Neural cell (in vitro differentiated cells): Measurements from ENCODE around the gene BMERB1. TPM values are rescaled to one million over a fixed set of nuclear protein-coding genes. Genes with fewer than 3 reads are reported as not detected.
"Not testable (repeated sequence)": the region's sequence is repeated elsewhere in the genome, so short reads cannot be mapped to it uniquely, and the experiment has no call there.

ENCODE experiments used
- H2AFZ ChIP-seq: fragments of 200-600, 300-800 bp; sonication (generic), shearing (Covaris generic); 2 replicates; pipeline ENCODE4 v1.6.0; 2014; ENCODE audit warnings: low read depth, mild to moderate bottlenecking, antibody characterized with exemption, low read length, moderate library complexity
- H3F3A ChIP-seq: fragments of 200-600 bp; shearing (Covaris generic); 2 replicates; pipeline ENCODE4 v1.6.1; 2016; ENCODE audit warnings: mild to moderate bottlenecking, moderate library complexity, mixed read lengths, antibody characterized with exemption, low read length; ENCODE audit not compliant: insufficient read depth, poor library complexity, severe bottlenecking
- H3K27ac ChIP-seq: fragments of 200-600, 300-800 bp; sonication (generic), shearing (Covaris generic); 2 replicates; pipeline ENCODE4 v1.5.1; 2014; ENCODE audit warnings: mild to moderate bottlenecking, low read length, moderate library complexity
- H3K27me3 ChIP-seq: fragments of 300-800, 200-600 bp; sonication (generic), shearing (Covaris generic); 2 replicates; pipeline ENCODE4 v1.6.0; 2014; ENCODE audit warnings: mild to moderate bottlenecking, low read depth, low read length, moderate library complexity; ENCODE audit not compliant: insufficient read depth
- H3K36me3 ChIP-seq: fragments of 300-800, 200-600 bp; sonication (generic), shearing (Covaris generic); 2 replicates; pipeline ENCODE4 v1.5.1; 2014; ENCODE audit warnings: mild to moderate bottlenecking, antibody characterized with exemption, low read length, moderate library complexity; ENCODE audit not compliant: insufficient read depth
- H3K4me2 ChIP-seq: fragments of 300-800, 200-600 bp; sonication (generic), shearing (Covaris generic); 2 replicates; pipeline ENCODE4 v1.6.0; 2014; ENCODE audit warnings: mild to moderate bottlenecking, low read length
- H3K4me3 ChIP-seq: fragments of 300-800, 200-600 bp; sonication (generic), shearing (Covaris generic); 2 replicates; pipeline ENCODE4 v1.5.1; 2014; ENCODE audit warnings: mild to moderate bottlenecking, low read length, moderate library complexity
- H3K79me2 ChIP-seq: fragments of 200-600 bp; shearing (Covaris generic); replicated peaks from 2 replicates; pipeline ENCODE4 v1.6.0; 2014; ENCODE audit warnings: mild to moderate bottlenecking, low read length, moderate library complexity; ENCODE audit not compliant: insufficient read depth
- H3K9ac ChIP-seq: fragments of 300-800, 200-600 bp; sonication (generic), shearing (Covaris generic); 2 replicates; pipeline ENCODE4 v1.6.1; 2016; ENCODE audit warnings: mild to moderate bottlenecking, low read length, mixed read lengths
- H3K9me2 ChIP-seq: fragments of 200-600 bp; shearing (Covaris generic); 2 replicates; pipeline ENCODE4 v1.6.1; 2016; ENCODE audit warnings: mild to moderate bottlenecking, low read length, mixed read lengths; ENCODE audit not compliant: insufficient read depth
- H3K9me3 ChIP-seq: fragments of 200-600, 300-800 bp; sonication (generic), shearing (Covaris generic); 2 replicates; pipeline ENCODE4 v1.6.1; 2016; ENCODE audit warnings: mild to moderate bottlenecking, mixed run types, low read length, moderate library complexity, mixed read lengths
- H4K20me1 ChIP-seq: fragments of 200-600 bp; shearing (Covaris generic); 2 replicates; pipeline ENCODE4 v1.6.1; 2016; ENCODE audit warnings: mild to moderate bottlenecking, mixed run types; ENCODE audit not compliant: insufficient read depth
- EP300 ChIP-seq: fragments of 450-650 bp; conservative IDR thresholded peaks from 2 replicates; pipeline ENCODE4 v1.6.1; 2014; ENCODE audit warnings: antibody characterized with exemption, mild to moderate bottlenecking, moderate library complexity; ENCODE audit not compliant: poor library complexity, severe bottlenecking
- EZH2 ChIP-seq: fragments of 200-600, 300-800 bp; shearing (Covaris generic), sonication (generic); IDR thresholded peaks from 2 replicates; pipeline ENCODE4 v1.6.1; 2014; ENCODE audit warnings: antibody characterized with exemption, low read length, borderline replicate concordance, mild to moderate bottlenecking; ENCODE audit not compliant: insufficient read depth, poor library complexity, severe bottlenecking
- MXI1 ChIP-seq: fragments of 450-650 bp; conservative IDR thresholded peaks from 2 replicates; pipeline ENCODE4 v1.6.1; 2014; ENCODE audit warnings: antibody characterized with exemption, mild to moderate bottlenecking; ENCODE audit not compliant: poor library complexity, severe bottlenecking
- POLR2AphosphoS5 ChIP-seq: IDR thresholded peaks from 2 replicates; pipeline ENCODE4 v1.6.1; 2012
- RAD21 ChIP-seq: fragments of 450-650 bp; conservative IDR thresholded peaks from 2 replicates; pipeline ENCODE4 v1.6.1; 2014; ENCODE audit warnings: antibody characterized with exemption, mild to moderate bottlenecking, moderate library complexity
- REST ChIP-seq: IDR thresholded peaks from 2 replicates; pipeline ENCODE4 v1.6.1; 2012; ENCODE audit warnings: borderline replicate concordance
- SMC3 ChIP-seq: fragments of 450-650 bp; conservative IDR thresholded peaks from 2 replicates; pipeline ENCODE4 v1.6.1; 2014; ENCODE audit warnings: antibody characterized with exemption, mild to moderate bottlenecking, moderate library complexity; ENCODE audit not compliant: poor library complexity
- TAF1 ChIP-seq: IDR thresholded peaks from 2 replicates; pipeline ENCODE4 v1.6.1; 2012; ENCODE audit warnings: low read depth
- polyA plus RNA-seq: library from polyadenylated mRNA; depleted of rRNA; stranded (reverse); fragments of >200 nt; gene quantifications from 2 replicates; pipeline ENCODE4 v1.2.3, GENCODE V29; 2014
- TF ChIP-seq, protein P1 (sequence below): fragments of 450-650 bp; IDR thresholded peaks from 2 replicates; pipeline ENCODE4 v1.5.1; 2014; ENCODE audit warnings: antibody characterized with exemption, mild to moderate bottlenecking, moderate library complexity; ENCODE audit not compliant: poor library complexity, severe bottlenecking

BMERB1 gene
- polyA plus RNA-seq, 1 donor from 2014 or later: 149 TPM

DNA sequence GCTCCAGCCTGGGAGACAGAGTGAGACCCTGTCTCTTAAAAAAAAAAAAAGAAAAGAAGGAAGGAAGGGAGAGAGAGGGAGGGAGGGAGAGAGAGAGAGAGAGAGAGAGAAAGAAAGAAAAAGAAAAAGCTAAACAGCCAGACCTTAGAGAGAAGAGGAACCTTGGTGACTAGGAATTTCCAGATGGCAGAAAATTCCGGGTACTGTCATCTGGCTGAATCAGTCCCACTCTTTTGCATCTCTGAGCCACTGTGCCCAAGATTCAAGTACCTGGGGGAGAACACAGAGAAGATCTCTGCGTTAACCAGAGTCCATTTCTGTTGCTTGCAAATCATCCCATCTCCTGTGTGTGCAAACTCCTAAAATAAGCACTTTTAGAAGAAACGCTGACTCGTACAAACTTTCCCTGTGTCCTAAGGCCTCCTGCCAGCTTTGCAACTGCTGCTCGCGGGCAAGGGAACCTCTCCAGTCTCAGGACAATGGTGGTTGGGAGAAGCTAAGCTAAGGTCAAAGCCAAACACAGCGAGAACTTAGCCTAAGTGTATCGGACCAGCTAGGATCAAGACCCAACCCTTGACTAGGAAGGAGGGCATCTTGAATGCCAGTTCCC, 18.0 kb downstream of the BMERB1 start:
- Histone ChIP-seq H3K4me3 (no peak overlapping the region), H3K9me3 (no peaks in the 10 kb centered on the region), H3K4me2 (no peak overlapping the region), H3K27me3 (no peaks in the 10 kb centered on the region), H3K36me3 (no peaks in the 10 kb centered on the region), H4K20me1 (no peaks in the 10 kb centered on the region), H3K9ac (no peak overlapping the region), H2AFZ (no peak overlapping the region), H3K9me2 (no peaks in the 10 kb centered on the region), H3K79me2 (no peaks in the 10 kb centered on the region), H3K27ac (no peak overlapping the region), H3F3A (no peaks in the 10 kb centered on the region)
- TF ChIP-seq RAD21 (no peak), EZH2 (no peak), POLR2AphosphoS5 (no peak), SMC3 (no peak), MXI1 (no peak), EP300 (no peak), REST (no peak), TAF1 (no peak)
- TF ChIP-seq, protein P1, sequence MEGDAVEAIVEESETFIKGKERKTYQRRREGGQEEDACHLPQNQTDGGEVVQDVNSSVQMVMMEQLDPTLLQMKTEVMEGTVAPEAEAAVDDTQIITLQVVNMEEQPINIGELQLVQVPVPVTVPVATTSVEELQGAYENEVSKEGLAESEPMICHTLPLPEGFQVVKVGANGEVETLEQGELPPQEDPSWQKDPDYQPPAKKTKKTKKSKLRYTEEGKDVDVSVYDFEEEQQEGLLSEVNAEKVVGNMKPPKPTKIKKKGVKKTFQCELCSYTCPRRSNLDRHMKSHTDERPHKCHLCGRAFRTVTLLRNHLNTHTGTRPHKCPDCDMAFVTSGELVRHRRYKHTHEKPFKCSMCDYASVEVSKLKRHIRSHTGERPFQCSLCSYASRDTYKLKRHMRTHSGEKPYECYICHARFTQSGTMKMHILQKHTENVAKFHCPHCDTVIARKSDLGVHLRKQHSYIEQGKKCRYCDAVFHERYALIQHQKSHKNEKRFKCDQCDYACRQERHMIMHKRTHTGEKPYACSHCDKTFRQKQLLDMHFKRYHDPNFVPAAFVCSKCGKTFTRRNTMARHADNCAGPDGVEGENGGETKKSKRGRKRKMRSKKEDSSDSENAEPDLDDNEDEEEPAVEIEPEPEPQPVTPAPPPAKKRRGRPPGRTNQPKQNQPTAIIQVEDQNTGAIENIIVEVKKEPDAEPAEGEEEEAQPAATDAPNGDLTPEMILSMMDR: no peak

GRCh38 chr16:15453296-15453695, 18.9 kb downstream of the BMERB1 start:
- not testable (repeated sequence) for H3K36me3 ChIP-seq, H3F3A ChIP-seq, H3K79me2 ChIP-seq, H2AFZ ChIP-seq, H3K9ac ChIP-seq, H3K27ac ChIP-seq, H4K20me1 ChIP-seq, H3K4me3 ChIP-seq, H3K9me2 ChIP-seq, H3K27me3 ChIP-seq, H3K9me3 ChIP-seq, H3K4me2 ChIP-seq

DNA sequence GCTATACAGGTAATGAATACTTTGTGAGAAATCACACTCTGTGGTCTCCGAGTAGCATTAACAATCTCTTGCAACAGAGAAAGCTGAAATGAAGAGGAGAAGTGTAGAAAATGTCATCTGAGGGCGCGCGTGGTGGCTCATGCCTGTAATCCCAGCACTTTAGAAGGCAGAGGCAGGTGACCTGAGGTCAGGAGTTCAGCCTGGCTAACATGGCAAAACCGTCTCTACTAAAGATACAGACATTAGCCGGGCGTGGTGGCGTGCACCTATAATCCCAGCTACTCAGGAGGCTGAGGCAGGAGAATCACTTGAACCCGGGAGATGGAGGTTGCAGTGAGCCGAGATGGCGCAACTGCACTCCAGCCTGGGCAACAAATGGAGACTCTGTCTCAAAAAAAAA, 20.5 kb downstream of the BMERB1 start:
- H3K79me2 ChIP-seq, H3K9me3 ChIP-seq, H3K9me2 ChIP-seq: not testable (repeated sequence)

More for the DNA sequence above, 20.5 kb downstream of the BMERB1 start:
- H3K27ac ChIP-seq, H3K4me2 ChIP-seq, H2AFZ ChIP-seq, H3K27me3 ChIP-seq, H3F3A ChIP-seq, H3K4me3 ChIP-seq, H4K20me1 ChIP-seq, H3K9ac ChIP-seq, H3K36me3 ChIP-seq: not testable (repeated sequence)
